PC-9 (cell line): Measurements from ENCODE around the gene TAF11.

Experiments
- CTCF ChIP-seq: fragments of 200-600 bp; sonication (generic); conservative IDR thresholded peaks from 2 replicates; pipeline ENCODE4 v1.6.1; 2017; ENCODE audit warnings: mixed run types, antibody characterized with exemption, mild to moderate bottlenecking, moderate library complexity
- EZH2 ChIP-seq: fragments of 200-600 bp; sonication (generic); IDR thresholded peaks from 2 replicates; pipeline ENCODE4 v1.8.0; 2017; ENCODE audit warnings: antibody characterized with exemption, low read depth

DNA sequence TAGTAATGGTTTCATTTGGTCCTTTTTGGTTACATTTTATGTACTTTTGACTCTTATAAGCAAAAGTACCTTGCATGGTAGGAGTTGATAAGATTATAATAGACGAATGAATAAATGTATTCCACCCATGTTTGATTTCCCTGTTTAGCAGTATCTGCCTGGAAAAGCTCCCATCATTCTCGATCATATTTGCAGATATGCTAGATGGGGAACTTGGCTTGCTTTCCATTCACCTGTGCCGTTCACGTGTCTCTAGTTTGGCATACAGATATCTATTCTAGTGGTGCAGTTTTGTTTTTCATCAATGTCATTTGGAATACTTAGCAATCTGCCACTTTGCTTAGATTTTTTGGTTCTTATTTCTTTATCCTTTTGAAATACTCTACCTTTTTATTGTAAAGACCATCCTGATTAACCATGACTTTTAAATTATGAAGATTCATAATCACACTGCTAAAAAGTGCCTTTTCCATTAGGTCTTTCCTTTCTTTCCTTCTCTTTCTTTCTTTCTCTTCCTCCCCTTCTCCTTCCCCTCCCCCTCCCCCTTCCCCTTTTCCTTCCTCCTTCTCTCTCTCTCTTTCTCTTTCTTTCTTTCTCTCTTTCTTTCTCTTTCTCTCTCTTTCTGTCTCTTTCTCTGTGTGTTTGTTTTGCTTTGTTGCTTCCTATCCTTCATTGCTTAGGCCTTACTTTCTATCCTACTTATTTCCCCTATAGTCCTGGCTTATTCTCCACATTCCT is 41.6 kb upstream of the TAF11 start:
- TF ChIP-seq CTCF (no peak), EZH2 (no peak)
